OCI-LY7 (cell line): Measurements from ENCODE around the gene DNAJB14. TPM values are rescaled to one million over a fixed set of nuclear protein-coding genes. Genes with fewer than 3 reads are reported as not detected.

Experiments used
- BruUV-seq: library from RNA; stranded (reverse); fragments of 400-500 nt; replicated peaks from 2 replicates; lab custom pipeline; 2021; lab: Mats Ljungman, UMichigan
- CTCF ChIA-PET: fragments of 300-600 bp; sonication (Branson Sonifier 250); formaldehyde crosslinking; loops from one replicate; lab custom pipeline; 2022; ENCODE audit warnings: antibody characterized with exemption; ENCODE audit not compliant: unreplicated experiment; lab: Charles Lee
- POLR2A ChIA-PET: fragments of 300-600 bp; sonication (Branson Sonifier 250); formaldehyde crosslinking; loops from one replicate; lab custom pipeline; 2022; ENCODE audit warnings: antibody characterized with exemption; lab: Charles Lee
- DNase-seq: peaks from one replicate; pipeline ENCODE4 v3.0.0-alpha.2; 2015; ENCODE audit warnings: low spot score
- H2AFZ ChIP-seq: fragments of 200-600 bp; sonication (generic), shearing (Covaris generic); 2 replicates; pipeline ENCODE4 v1.6.1; 2014; ENCODE audit warnings: mild to moderate bottlenecking, antibody characterized with exemption, low read length, moderate library complexity
- H3K27ac ChIP-seq: fragments of 200-600 bp; sonication (generic); 2 replicates; pipeline ENCODE4 v1.5.1; 2014; ENCODE audit warnings: mixed run types, low read depth, mild to moderate bottlenecking, moderate library complexity, low read length, inconsistent platforms; ENCODE audit not compliant: poor library complexity, severe bottlenecking
- H3K36me3 ChIP-seq: fragments of 200-600 bp; sonication (generic); 2 replicates; pipeline ENCODE4 v1.6.1; 2014; ENCODE audit warnings: mild to moderate bottlenecking, antibody characterized with exemption, low read length, moderate library complexity, mixed read lengths; ENCODE audit not compliant: insufficient read depth
- H3K4me1 ChIP-seq: fragments of 200-600 bp; sonication (generic); 2 replicates; pipeline ENCODE4 v1.5.1; 2014; ENCODE audit warnings: mild to moderate bottlenecking, low read length; ENCODE audit not compliant: insufficient read depth, poor library complexity, severe bottlenecking
- H3K4me2 ChIP-seq: fragments of 200-600 bp; sonication (generic); 2 replicates; pipeline ENCODE4 v1.6.1; 2014; ENCODE audit warnings: mild to moderate bottlenecking, low read length
- H3K4me3 ChIP-seq: fragments of 200-600 bp; sonication (generic); 2 replicates; pipeline ENCODE4 v1.5.1; 2014; ENCODE audit warnings: mild to moderate bottlenecking, low read depth, low read length; ENCODE audit not compliant: poor library complexity, severe bottlenecking
- H3K79me2 ChIP-seq: fragments of 200-600 bp; sonication (generic); 2 replicates; pipeline ENCODE4 v1.6.1; 2016; ENCODE audit warnings: low read depth, mild to moderate bottlenecking, low read length, moderate library complexity, mixed read lengths; ENCODE audit not compliant: insufficient read depth
- H3K9me2 ChIP-seq: fragments of 200-600 bp; sonication (generic); 2 replicates; pipeline ENCODE4 v1.6.1; 2016; ENCODE audit warnings: mild to moderate bottlenecking, low read length, mixed read lengths; ENCODE audit not compliant: insufficient read depth
- H3K9me3 ChIP-seq: fragments of 200-600 bp; sonication (generic); 2 replicates; pipeline ENCODE4 v1.6.1; 2014; ENCODE audit warnings: mild to moderate bottlenecking, mixed run types, low read length, mixed read lengths
- H4K20me1 ChIP-seq: fragments of 200-600 bp; sonication (generic); 2 replicates; pipeline ENCODE4 v1.6.1; 2014; ENCODE audit warnings: mild to moderate bottlenecking, antibody characterized with exemption, low read length, moderate library complexity, mixed read lengths; ENCODE audit not compliant: insufficient read depth
- EZH2phosphoT487 ChIP-seq: fragments of 200-600 bp; sonication (generic); IDR thresholded peaks from 2 replicates; pipeline ENCODE4 v1.6.1; 2018; ENCODE audit warnings: low read depth, borderline replicate concordance, mild to moderate bottlenecking, mixed run types, antibody characterized with exemption, low read length, moderate library complexity, mixed read lengths
- intact Hi-C: fragments of 100-400 bp; cut with micrococcal nuclease; formaldehyde crosslinking; loops from one replicate; pipeline ENCODE4 v1.10.0; 2022; ENCODE audit not compliant: unreplicated experiment
- total RNA-seq, 2 experiments: library from RNA; depleted of rRNA in 1 of 2; stranded (reverse); fragments of >200 nt in 1 of 2; shearing (Covaris generic) in 1 of 2; gene quantifications; 2 replicates each; pipeline ENCODE4 v1.2.3, GENCODE V29; 2014 to 2022
- TF ChIP-seq, protein P1 (sequence below): fragments of 200-600 bp; sonication (generic); conservative IDR thresholded peaks from 2 replicates; pipeline ENCODE4 v1.5.1; 2014; ENCODE audit warnings: mild to moderate bottlenecking, antibody characterized with exemption, low read length, moderate library complexity, mixed read lengths

DNAJB14 gene
- total RNA-seq, 2 experiments from 2014 or later: 13.3 to 44.9 TPM

DNA sequence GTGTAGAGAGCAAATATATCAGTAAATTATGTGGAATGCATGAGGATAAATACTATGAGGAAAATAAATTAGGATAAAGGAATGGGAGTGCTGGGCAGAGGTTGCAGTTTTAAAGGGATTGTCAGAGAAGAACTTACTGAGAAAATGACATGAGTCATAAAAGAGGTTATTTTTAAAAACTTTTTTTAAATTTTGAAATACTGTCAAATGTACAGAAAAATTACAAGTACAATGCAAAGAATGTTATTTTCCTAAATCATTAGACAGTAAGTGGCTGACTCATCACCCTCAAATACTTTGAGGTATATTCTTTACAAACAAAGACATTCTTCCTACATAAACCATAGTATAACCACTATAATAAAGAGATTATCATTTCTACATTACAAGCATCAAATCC, 33.5 kb upstream of the DNAJB14 start:
- TF ChIP-seq, protein P1, sequence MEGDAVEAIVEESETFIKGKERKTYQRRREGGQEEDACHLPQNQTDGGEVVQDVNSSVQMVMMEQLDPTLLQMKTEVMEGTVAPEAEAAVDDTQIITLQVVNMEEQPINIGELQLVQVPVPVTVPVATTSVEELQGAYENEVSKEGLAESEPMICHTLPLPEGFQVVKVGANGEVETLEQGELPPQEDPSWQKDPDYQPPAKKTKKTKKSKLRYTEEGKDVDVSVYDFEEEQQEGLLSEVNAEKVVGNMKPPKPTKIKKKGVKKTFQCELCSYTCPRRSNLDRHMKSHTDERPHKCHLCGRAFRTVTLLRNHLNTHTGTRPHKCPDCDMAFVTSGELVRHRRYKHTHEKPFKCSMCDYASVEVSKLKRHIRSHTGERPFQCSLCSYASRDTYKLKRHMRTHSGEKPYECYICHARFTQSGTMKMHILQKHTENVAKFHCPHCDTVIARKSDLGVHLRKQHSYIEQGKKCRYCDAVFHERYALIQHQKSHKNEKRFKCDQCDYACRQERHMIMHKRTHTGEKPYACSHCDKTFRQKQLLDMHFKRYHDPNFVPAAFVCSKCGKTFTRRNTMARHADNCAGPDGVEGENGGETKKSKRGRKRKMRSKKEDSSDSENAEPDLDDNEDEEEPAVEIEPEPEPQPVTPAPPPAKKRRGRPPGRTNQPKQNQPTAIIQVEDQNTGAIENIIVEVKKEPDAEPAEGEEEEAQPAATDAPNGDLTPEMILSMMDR: no peak
- no peak for TF ChIP-seq EZH2phosphoT487
- Histone ChIP-seq H3K9me3 (0 out of 2 replicates have a peak, but pooled peaks cover 4% of the 10 kb centered on the region), H2AFZ (no peak overlapping the region), H4K20me1 (no peaks in the 10 kb centered on the region), H3K4me2 (no peak overlapping the region), H3K36me3 (no peaks in the 10 kb centered on the region), H3K79me2 (no peaks in the 10 kb centered on the region), H3K27ac (no peak overlapping the region), H3K4me1 (no peaks in the 10 kb centered on the region), H3K9me2 (no peaks in the 10 kb centered on the region), H3K4me3 (no peak overlapping the region)
- BruUV-seq: no TSS peak
- POLR2A ChIA-PET: no interaction called here
- intact Hi-C loops: no loop called here
- CTCF ChIA-PET: no interaction called here
- DNase-seq: no peak

GRCh38 chr4:99971453-99972111, 25.2 kb upstream of the DNAJB14 start:
- H3K9me3 ChIP-seq: no peaks in the 10 kb centered on the region
- no peaks in the 10 kb centered on the region for H3K79me2 ChIP-seq
- POLR2A ChIA-PET: no interaction called here
- H2AFZ ChIP-seq: no peak overlapping the region
- BruUV-seq: no TSS peak
- no peak overlapping the region for H3K4me2 ChIP-seq
- DNase-seq: no peak
- no peaks in the 10 kb centered on the region for H3K36me3 ChIP-seq
- H3K4me1 ChIP-seq: no peaks in the 10 kb centered on the region
- intact Hi-C loops: no loop called here
- CTCF ChIA-PET: no interaction called here
- no peaks in the 10 kb centered on the region for H4K20me1 ChIP-seq
- H3K27ac ChIP-seq: no peak overlapping the region
- no peaks in the 10 kb centered on the region for H3K9me2 ChIP-seq
- no peak for TF ChIP-seq EZH2phosphoT487
- TF ChIP-seq, protein P1: no peak
- no peak overlapping the region for H3K4me3 ChIP-seq

- Histone ChIP-seq H2AFZ (no peak overlapping the region), H3K4me3 (no peak overlapping the region), H4K20me1 (no peaks in the 10 kb centered on the region), H3K79me2 (no peaks in the 10 kb centered on the region), H3K4me1 (no peaks in the 10 kb centered on the region), H3K9me3 (no peaks in the 10 kb centered on the region), H3K27ac (no peak overlapping the region), H3K4me2 (no peak overlapping the region), H3K36me3 (no peaks in the 10 kb centered on the region), H3K9me2 (no peaks in the 10 kb centered on the region)
- no peak for TF ChIP-seq EZH2phosphoT487
- TF ChIP-seq, protein P1: no peak
- no TSS peak for BruUV-seq
- intact Hi-C loops: no loop called here
- CTCF ChIA-PET: no interaction called here
- POLR2A ChIA-PET: interaction anchor here (1.5 kb wide), 1 partner anchor 9 kb away, joined by 4 read pairs; no protein-coding TSS in a partner anchor
- DNase-seq: no peak
Observed at GRCh38 chr4:99968330-99968729, 21.9 kb upstream of the DNAJB14 start.
